ENCODE data around the gene BMS1.

GRCh38 chr10:42767906-42768305, 14.7 kb upstream of the BMS1 start:
- no peak for TF ChIP-seq CTCF (conservative IDR thresholded peaks at IDR 0.05)
- TF ChIP-seq ZFX (IDR thresholded peaks at IDR 0.05) = no peak

Data from C4-2B (cell line).